Esophagus squamous epithelium (tissue), 5 donors: Measurements from ENCODE around the gene PRKCA. TPM values are rescaled to one million over a fixed set of nuclear protein-coding genes. Genes with fewer than 3 reads are reported as not detected.

Experiments used
- DNase-seq: peaks from one replicate; lab custom pipeline; 2025; lab: John Stamatoyannopoulos, UW
- H3K27ac ChIP-seq, 4 donors: fragments of 200-600 bp; sonication (generic); one replicate each; pipeline ENCODE4 v1.5.1; 2016 to 2019; ENCODE audit warnings: mild to moderate bottlenecking in 1 of 4
- H3K27me3 ChIP-seq, 4 donors: fragments of 200-600 bp; sonication (generic); 1 replicate in 3 of 4; 2 replicates in 1 of 4; pipeline versions ENCODE4 v1.5.1 to v1.6.0; 2017 to 2021; ENCODE audit warnings: antibody characterized with exemption in 1 of 4
- H3K36me3 ChIP-seq, 3 donors: fragments of 200-600 bp; sonication (generic); one replicate each; pipeline ENCODE4 v1.5.1; 2016 to 2019
- H3K4me1 ChIP-seq, 3 donors: fragments of 200-600 bp; sonication (generic); one replicate each; pipeline ENCODE4 v1.5.1; 2017 to 2019
- H3K4me3 ChIP-seq, 4 donors: fragments of 200-600 bp; sonication (generic); 1 replicate in 3 of 4; 2 replicates in 1 of 4; pipeline ENCODE4 v1.5.1; 2016 to 2019; ENCODE audit warnings: mild to moderate bottlenecking in 2 of 4, moderate library complexity in 1 of 4
- H3K9me3 ChIP-seq, 3 donors: fragments of 200-600 bp; sonication (generic); one replicate each; pipeline ENCODE4 v1.5.1; 2016 to 2019
- POLR2A ChIP-seq, 4 donors: fragments of 450-650 bp; IDR thresholded peaks; one replicate each; pipeline ENCODE4 v1.6.1; 2017; ENCODE audit warnings: antibody characterized with exemption in 4 of 4, mild to moderate bottlenecking in 4 of 4, moderate library complexity in 3 of 4
- WGBS, 2 donors: methylation state at CpG; one replicate each; pipeline ENCODE4 v1.1.5; 2018; 5-methylcytosine and 5-hydroxymethylcytosine counted together
- intact Hi-C: fragments of 100-400 bp; cut with DNase I; formaldehyde crosslinking; loops from one replicate; pipeline ENCODE4 v1.15.0; 2022
- total RNA-seq, 4 donors: library from RNA; depleted of rRNA; stranded (reverse); fragments of >200 nt; gene quantifications; one replicate each; pipeline ENCODE4 v1.1.0, GENCODE V29; 2016
- TF ChIP-seq, protein P1 (sequence below), 6 experiments: fragments of 450-650 bp in 4 of 6; fragments of 200-600 bp in 2 of 6; sonication (generic) in 2 of 6; IDR thresholded peaks; one replicate each; pipeline ENCODE4 v1.5.1; 2016 to 2019; ENCODE audit warnings: antibody characterized with exemption in 6 of 6, mild to moderate bottlenecking in 4 of 6, moderate library complexity in 4 of 6
- donor health status: DM: yes; HTN: yes; CAD: no.

PRKCA gene
- total RNA-seq, 4 donors from 2014 or later: 2.4 to 9.2 (median 4.2) TPM

DNA sequence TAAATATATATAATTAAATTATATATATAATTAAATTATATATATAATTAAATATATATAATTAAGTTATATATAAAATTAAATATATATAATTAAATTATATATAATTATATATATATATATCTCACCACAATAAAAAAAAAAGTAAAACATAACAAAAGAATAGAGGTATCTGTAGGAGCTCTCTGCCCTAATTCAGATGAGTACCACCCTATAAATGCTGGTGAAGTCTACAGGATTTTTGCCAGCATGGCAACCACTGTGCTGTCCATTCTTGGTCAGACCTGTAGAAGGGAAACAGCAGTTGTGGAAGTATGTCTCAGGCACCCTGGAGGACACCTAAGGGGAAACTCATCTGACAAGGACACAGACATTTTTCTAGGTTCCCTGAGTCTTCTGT, 259.7 kb downstream of the PRKCA start:
- intact Hi-C loops: no loop called here
- no peak for TF ChIP-seq POLR2A (IDR thresholded peaks at IDR 0.05)
- TF ChIP-seq, protein P1, sequence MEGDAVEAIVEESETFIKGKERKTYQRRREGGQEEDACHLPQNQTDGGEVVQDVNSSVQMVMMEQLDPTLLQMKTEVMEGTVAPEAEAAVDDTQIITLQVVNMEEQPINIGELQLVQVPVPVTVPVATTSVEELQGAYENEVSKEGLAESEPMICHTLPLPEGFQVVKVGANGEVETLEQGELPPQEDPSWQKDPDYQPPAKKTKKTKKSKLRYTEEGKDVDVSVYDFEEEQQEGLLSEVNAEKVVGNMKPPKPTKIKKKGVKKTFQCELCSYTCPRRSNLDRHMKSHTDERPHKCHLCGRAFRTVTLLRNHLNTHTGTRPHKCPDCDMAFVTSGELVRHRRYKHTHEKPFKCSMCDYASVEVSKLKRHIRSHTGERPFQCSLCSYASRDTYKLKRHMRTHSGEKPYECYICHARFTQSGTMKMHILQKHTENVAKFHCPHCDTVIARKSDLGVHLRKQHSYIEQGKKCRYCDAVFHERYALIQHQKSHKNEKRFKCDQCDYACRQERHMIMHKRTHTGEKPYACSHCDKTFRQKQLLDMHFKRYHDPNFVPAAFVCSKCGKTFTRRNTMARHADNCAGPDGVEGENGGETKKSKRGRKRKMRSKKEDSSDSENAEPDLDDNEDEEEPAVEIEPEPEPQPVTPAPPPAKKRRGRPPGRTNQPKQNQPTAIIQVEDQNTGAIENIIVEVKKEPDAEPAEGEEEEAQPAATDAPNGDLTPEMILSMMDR (IDR thresholded peaks at IDR 0.05): no peak
- no peak for DNase-seq
- Histone ChIP-seq H3K4me3 (no peak overlapping the region), H3K36me3 (no peaks in the 10 kb centered on the region), H3K27me3 (no peaks in the 10 kb centered on the region), H3K4me1 (no peaks in the 10 kb centered on the region), H3K9me3 (no peaks in the 10 kb centered on the region), H3K27ac (no peak overlapping the region)

DNA sequence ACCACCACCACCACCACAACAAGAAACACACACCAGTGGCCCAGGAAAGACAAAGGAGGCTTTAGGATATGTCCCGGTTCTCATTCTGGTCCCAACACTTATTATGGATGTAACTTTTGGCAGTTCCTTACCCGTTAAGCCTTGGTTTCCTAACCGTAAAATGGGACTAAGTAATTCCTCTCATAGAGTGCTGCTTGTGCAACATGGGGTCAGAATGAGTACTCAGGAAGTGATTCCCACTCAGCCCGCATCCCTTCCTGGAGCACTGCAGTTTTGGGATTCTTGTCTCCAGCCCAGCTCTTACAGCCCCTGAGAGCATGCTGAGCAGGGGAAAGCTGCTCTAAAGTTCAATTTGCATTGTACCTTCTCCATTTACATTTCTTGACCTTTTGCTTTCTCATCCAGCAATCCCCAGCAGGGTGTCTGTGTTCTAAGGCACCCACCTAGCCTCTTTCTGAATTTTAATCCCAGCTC, 262.6 kb downstream of the PRKCA start:
- H3K36me3 ChIP-seq: no peaks in the 10 kb centered on the region
- 90 to 91% methylated on average over 4 of the region's 4 CpGs for WGBS, 2 donors
- H3K27ac ChIP-seq: no peak overlapping the region
- intact Hi-C loops: loop anchor here (5.0 kb wide), 1 partner anchor 308 kb away; no protein-coding TSS in a partner anchor
- TF ChIP-seq POLR2A (IDR thresholded peaks at IDR 0.05): no peak
- TF ChIP-seq, protein P1 (IDR thresholded peaks at IDR 0.05): no peak
- H3K4me3 ChIP-seq: no peak overlapping the region
- H3K4me1 ChIP-seq: no peaks in the 10 kb centered on the region
- DNase-seq: no peak
- no peaks in the 10 kb centered on the region for H3K27me3 ChIP-seq
- no peaks in the 10 kb centered on the region for H3K9me3 ChIP-seq

DNA sequence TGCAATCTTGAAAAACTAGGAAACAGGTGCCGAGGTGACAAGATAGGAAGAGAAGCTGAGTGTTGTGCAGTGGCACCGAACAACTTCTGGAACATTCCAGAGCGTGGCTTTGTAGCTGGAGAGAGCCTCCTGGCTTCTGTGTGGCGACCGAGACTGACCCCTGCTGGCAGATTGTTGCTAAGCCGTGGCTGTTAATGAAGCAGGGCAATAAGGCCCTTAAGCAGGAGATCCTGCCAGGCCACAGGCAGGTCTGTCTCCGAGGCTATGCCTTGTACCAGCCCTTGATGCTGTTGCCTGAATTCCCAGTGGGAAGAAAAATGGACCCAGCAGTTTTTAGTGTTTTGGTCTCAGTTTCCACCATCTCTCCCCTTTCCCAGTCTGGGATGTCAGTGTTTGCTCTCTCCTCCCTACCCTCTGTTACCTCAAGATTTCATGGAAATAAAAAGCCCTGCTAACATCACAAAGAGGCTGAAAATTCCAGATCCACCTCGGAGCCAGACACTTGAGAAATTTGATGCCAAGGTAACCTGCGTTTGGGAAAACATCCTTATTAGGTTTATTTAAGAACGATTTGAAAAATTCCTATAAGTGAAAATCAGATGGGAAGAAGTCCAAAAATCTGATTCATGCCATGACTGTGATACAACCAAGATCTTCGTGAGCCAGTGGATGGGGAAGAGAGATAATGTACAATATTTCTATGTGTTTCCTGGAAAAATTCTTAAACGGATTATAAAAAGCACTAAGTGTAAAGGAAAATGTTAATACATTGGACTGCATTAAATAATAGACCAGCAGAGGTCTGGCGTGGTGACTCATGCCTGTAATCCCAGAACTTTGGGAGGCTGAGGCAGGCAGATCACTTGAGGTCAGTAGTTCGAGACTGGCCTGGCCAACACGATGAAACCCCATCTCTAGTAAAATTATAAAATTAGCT, 265.1 kb downstream of the PRKCA start:
- no peak overlapping the region for H3K4me3 ChIP-seq
- peaks cover 0 to 9% (median 0%) of the 10 kb centered on the region in 3 donors for H3K4me1 ChIP-seq
- H3K9me3 ChIP-seq: no peaks in the 10 kb centered on the region
- H3K27me3 ChIP-seq: no peaks in the 10 kb centered on the region
- DNase-seq: no peak
- H3K27ac ChIP-seq: no peak overlapping the region
- TF ChIP-seq, protein P1 (IDR thresholded peaks at IDR 0.05): peak; percentile 49 to 88 (median 83)
- no peak for TF ChIP-seq POLR2A (IDR thresholded peaks at IDR 0.05)
- 44 to 48% methylated on average over 15 of the region's 15 CpGs for WGBS, 2 donors
- H3K36me3 ChIP-seq: no peaks in the 10 kb centered on the region
- intact Hi-C loops: loop anchor here (5.0 kb wide), 1 partner anchor 310 kb away; no protein-coding TSS in a partner anchor

DNA sequence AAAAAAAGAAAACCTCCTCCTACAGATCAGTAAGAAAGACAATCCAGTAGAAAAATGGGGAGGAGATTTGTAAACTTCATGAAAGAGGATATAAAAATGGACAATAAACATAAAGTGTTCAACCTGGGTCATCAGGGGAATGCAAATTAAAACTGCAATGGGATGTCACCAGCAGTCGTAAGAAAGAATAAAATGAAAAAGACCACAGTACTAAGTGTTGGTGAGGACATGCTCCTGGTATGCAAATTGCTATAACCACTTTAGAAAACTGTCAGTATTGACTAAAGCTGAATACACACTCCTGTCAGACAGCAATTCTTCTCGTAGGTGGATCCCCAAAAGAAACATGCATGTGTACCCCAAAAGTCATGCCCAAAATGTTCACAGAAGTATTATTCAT, 267.2 kb downstream of the PRKCA start:
- Histone ChIP-seq H3K9me3 (no peaks in the 10 kb centered on the region), H3K36me3 (no peaks in the 10 kb centered on the region), H3K27ac (no peak overlapping the region), H3K27me3 (no peaks in the 10 kb centered on the region), H3K4me3 (no peak overlapping the region), H3K4me1 (peaks cover 0 to 9% (median 0%) of the 10 kb centered on the region in 3 donors)
- intact Hi-C loops: loop anchor here (5.0 kb wide), 1 partner anchor 312 kb away; no protein-coding TSS in a partner anchor
- 63 to 80% methylated on average over 2 of the region's 2 CpGs for WGBS, 2 donors
- TF ChIP-seq POLR2A (IDR thresholded peaks at IDR 0.05): no peak
- TF ChIP-seq, protein P1 (IDR thresholded peaks at IDR 0.05): no peak
- no peak for DNase-seq
